ENCODE data around the gene UBR4. TPM values are rescaled to one million over a fixed set of nuclear protein-coding genes. Genes with fewer than 3 reads are reported as not detected.
"Not testable (repeated sequence)": the region's sequence is repeated elsewhere in the genome, so short reads cannot be mapped to it uniquely, and the experiment has no call there.

UBR4 gene
- polyA plus RNA-seq, 10 donors = 64.0 to 86.1 (median 77.4) TPM

- DNase-seq = no peak
These were observed 10.9 kb upstream of the UBR4 start for GRCh38 chr1:19220991-19221390.

- no peak for DNase-seq
These were observed 10.2 kb upstream of the UBR4 start for GRCh38 chr1:19220080-19220846.

- DNase-seq = peak in 1 of 3 donors; percentile 9
These were observed 9.4 kb upstream of the UBR4 start for GRCh38 chr1:19219451-19219850.

- not testable (repeated sequence) for DNase-seq
These were observed 6.5 kb upstream of the UBR4 start for GRCh38 chr1:19216585-19216984.

GRCh38 chr1:19213580-19213979 is 3.5 kb upstream of the UBR4 start:
- DNase-seq = no peak

- no peak for DNase-seq
These were observed 2.1 kb upstream of the UBR4 start for GRCh38 chr1:19212167-19212566.

- DNase-seq = peak in 2 of 3 donors; percentile 7 to 28
These were observed 895 bp upstream of the UBR4 start for GRCh38 chr1:19210772-19211549.

- peak; percentile 17 to 73 (median 36) for DNase-seq
These were observed 552 bp downstream of the UBR4 start for GRCh38 chr1:19209439-19209989.

- DNase-seq = peak in 1 of 3 donors; percentile 5
These were observed 1.2 kb downstream of the UBR4 start for GRCh38 chr1:19208710-19209438.

GRCh38 chr1:19206947-19207346 is 3.1 kb downstream of the UBR4 start:
- no peak for DNase-seq

GRCh38 chr1:19205845-19206244 is 4.2 kb downstream of the UBR4 start:
- DNase-seq = no peak

- no peak for DNase-seq
These were observed 4.7 kb downstream of the UBR4 start for GRCh38 chr1:19205403-19205802.

- DNase-seq = no peak
These were observed 5.4 kb downstream of the UBR4 start for GRCh38 chr1:19204446-19205266.

GRCh38 chr1:19203440-19203839 is 6.6 kb downstream of the UBR4 start:
- no peak for DNase-seq

- DNase-seq = no peak
These were observed 7.7 kb downstream of the UBR4 start for GRCh38 chr1:19202396-19202795.

- DNase-seq = no peak
These were observed 10.0 kb downstream of the UBR4 start for GRCh38 chr1:19199969-19200604.

- no peak for DNase-seq
These were observed 10.6 kb downstream of the UBR4 start for GRCh38 chr1:19199329-19199968.

- no peak for DNase-seq
These were observed 11.2 kb downstream of the UBR4 start for GRCh38 chr1:19198820-19199219.

GRCh38 chr1:19197845-19198244 is 12.2 kb downstream of the UBR4 start:
- no peak for DNase-seq

GRCh38 chr1:19196331-19196730 is 13.7 kb downstream of the UBR4 start:
- no peak for DNase-seq

All from muscle of back (tissue), 11 donors.